GM12878 (cell line): Measurements from ENCODE around the gene HIKESHI. TPM values are rescaled to one million over a fixed set of nuclear protein-coding genes. Genes with fewer than 3 reads are reported as not detected.

Experiments
- ATAC-seq: fragments of 200-7000 bp; cut with Tn5 transposase; 3 replicates; pipeline ENCODE4 v1.9.1; 2020; ENCODE audit warnings: mild to moderate bottlenecking, moderate library complexity
- BruUV-seq: library from RNA; stranded (reverse); fragments of 400-500 nt; replicated peaks from 2 replicates; lab custom pipeline; 2021; lab: Mats Ljungman, UMichigan
- CTCF ChIA-PET: fragments of 300-600 bp; sonication (Branson Sonifier 250); formaldehyde crosslinking; extraction: SDS; loops from one replicate; lab custom pipeline; 2021; ENCODE audit warnings: inconsistent platforms; lab: Yijun Ruan, JAX
- POLR2A ChIA-PET: fragments of 350-600 bp; formaldehyde crosslinking; extraction: SDS; loops from one replicate; lab custom pipeline; 2021; ENCODE audit warnings: inconsistent platforms; lab: Charles Lee
- RAD21 ChIA-PET: fragments of 300-600 bp; sonication (Branson Sonifier 250); formaldehyde crosslinking; loops from one replicate; lab custom pipeline; 2023; ENCODE audit warnings: antibody characterized with exemption; ENCODE audit not compliant: unreplicated experiment; lab: Charles Lee
- SMC1A ChIA-PET: fragments of 300-600 bp; sonication (Branson Sonifier 250); formaldehyde crosslinking; loops from one replicate; lab custom pipeline; 2023; ENCODE audit not compliant: unreplicated experiment, uncharacterized antibody; lab: Charles Lee
- DNase-seq: peaks from one replicate; pipeline ENCODE4 v3.0.0-alpha.2; 2011; ENCODE audit warnings: low read depth, low spot score
- FAIRE-seq: peaks from 3 replicates; lab custom pipeline; 2011; peaks lifted over from hg19 to GRCh38; lab: Jason Lieb, UNC
- H2AFZ ChIP-seq: 2 replicates; pipeline ENCODE4 v1.6.0; 2011; ENCODE audit warnings: low read depth, low read length, control low read depth; ENCODE audit not compliant: control insufficient read depth
- H3K27ac ChIP-seq: 2 replicates; pipeline ENCODE4 v1.5.1; 2011; ENCODE audit warnings: control low read depth; ENCODE audit not compliant: control insufficient read depth, insufficient read depth
- H3K27me3 ChIP-seq, 2 experiments: replicated peaks in 1 of 2; 2 replicates each; pipeline versions ENCODE4 v1.6.0 to v1.6.1; 2011; ENCODE audit warnings: low read length in 1 of 2; ENCODE audit not compliant: control insufficient read depth in 2 of 2, insufficient read depth in 2 of 2
- H3K36me3 ChIP-seq, 2 experiments: 2 replicates each; pipeline ENCODE4 v1.5.1; 2011; ENCODE audit warnings: low read length in 1 of 2; ENCODE audit not compliant: control insufficient read depth in 2 of 2, insufficient read depth in 2 of 2
- H3K4me1 ChIP-seq: 2 replicates; pipeline ENCODE4 v1.6.1; 2011; ENCODE audit warnings: mild to moderate bottlenecking, low read length, moderate library complexity, mixed read lengths; ENCODE audit not compliant: control insufficient read depth, insufficient read depth
- H3K4me2 ChIP-seq: 2 replicates; pipeline ENCODE4 v1.6.0; 2011; ENCODE audit warnings: control low read depth; ENCODE audit not compliant: control insufficient read depth, insufficient read depth
- H3K4me3 ChIP-seq: fragments of 200-600 bp; sonication (generic); 2 replicates; pipeline ENCODE4 v1.5.1; 2016
- H3K79me2 ChIP-seq: 2 replicates; pipeline ENCODE4 v1.6.0; 2011; ENCODE audit warnings: low read length; ENCODE audit not compliant: control insufficient read depth, insufficient read depth
- H3K9ac ChIP-seq: 2 replicates; pipeline ENCODE4 v1.8.0; 2011; ENCODE audit warnings: low read length, control low read depth, mixed read lengths; ENCODE audit not compliant: control insufficient read depth, insufficient read depth
- H3K9me3 ChIP-seq: replicated peaks from 3 replicates; pipeline ENCODE4 v1.5.1; 2011; ENCODE audit warnings: mild to moderate bottlenecking, low read length; ENCODE audit not compliant: control insufficient read depth, insufficient read depth
- H4K20me1 ChIP-seq: 2 replicates; pipeline ENCODE4 v1.6.0; 2011; ENCODE audit not compliant: control insufficient read depth, insufficient read depth
- WGBS: methylation state at CpG from one replicate; pipeline ENCODE4 v1.1.6; 2016; ENCODE audit warnings: low lambda C conversion rate; ENCODE audit not compliant: insufficient replicate concordance, insufficient coverage; ENCODE audit errors: missing lambda C conversion rate; 5-methylcytosine and 5-hydroxymethylcytosine counted together
- in situ Hi-C: fragments of 300-500 bp; cut with MboI; formaldehyde crosslinking; loops from 9 replicates; pipeline ENCODE4 v1.14.3; 2018; ENCODE audit warnings: mixed read lengths
- intact Hi-C: fragments of 100-400 bp; cut with micrococcal nuclease; formaldehyde crosslinking; loops from one replicate; pipeline ENCODE4 v1.14.2; 2022; ENCODE audit not compliant: unreplicated experiment
- polyA plus RNA-seq, 11 experiments: library from polyadenylated mRNA; depleted of rRNA in 4 of 11; unstranded in 6 of 11; stranded (reverse) in 5 of 11; fragments of >200 nt; fragmentation: Nextera tagmentation in 4 of 11; fragmentation: Illumina TruSeq in 1 of 11; extraction: Ambion mirVana in 4 of 11; extraction: Trizol in 1 of 11; gene quantifications; 1 replicate in 1 of 11; 2 replicates in 10 of 11; pipeline versions ENCODE4 v1.2.1 to v1.2.3, GENCODE V29; 2011 to 2016; ENCODE audit warnings: inconsistent platforms in 2 of 11, missing spikeins in 2 of 11, low read depth in 1 of 11
- total RNA-seq, 4 experiments: library from RNA; depleted of rRNA in 3 of 4; stranded (reverse); fragments of >200 nt in 3 of 4; fragmentation: Illumina TruSeq in 1 of 4; extraction: Trizol in 1 of 4; gene quantifications; 2 replicates each; pipeline versions ENCODE4 v1.2.1 to v1.2.3, GENCODE V29; 2013 to 2021
- TF ChIP-seq, protein P1 (sequence below): fragments of 450-650 bp; IDR thresholded peaks from 2 replicates; pipeline ENCODE4 v1.6.1; 2016; ENCODE audit warnings: mild to moderate bottlenecking
- TF ChIP-seq, protein P2 (sequence below), 3 experiments: IDR thresholded peaks in 2 of 3; conservative IDR thresholded peaks in 1 of 3; 2 replicates each; pipeline ENCODE4 v1.5.1; 2011; ENCODE audit warnings: low read depth in 3 of 3, low read length in 3 of 3, mild to moderate bottlenecking in 3 of 3, control low read depth in 2 of 3, moderate library complexity in 2 of 3, inconsistent platforms in 1 of 3, mixed read lengths in 1 of 3; ENCODE audit not compliant: control insufficient read depth in 2 of 3, insufficient read depth in 1 of 3; ENCODE audit errors: extremely low read depth in 1 of 3

The HIKESHI gene
- total and polyA plus RNA-seq, 10 of the 15 experiments (the other 5 are each of a cell fraction or from before 2014, with no cell fraction given), result 42.3 to 228 (median 85.7) TPM

DNA sequence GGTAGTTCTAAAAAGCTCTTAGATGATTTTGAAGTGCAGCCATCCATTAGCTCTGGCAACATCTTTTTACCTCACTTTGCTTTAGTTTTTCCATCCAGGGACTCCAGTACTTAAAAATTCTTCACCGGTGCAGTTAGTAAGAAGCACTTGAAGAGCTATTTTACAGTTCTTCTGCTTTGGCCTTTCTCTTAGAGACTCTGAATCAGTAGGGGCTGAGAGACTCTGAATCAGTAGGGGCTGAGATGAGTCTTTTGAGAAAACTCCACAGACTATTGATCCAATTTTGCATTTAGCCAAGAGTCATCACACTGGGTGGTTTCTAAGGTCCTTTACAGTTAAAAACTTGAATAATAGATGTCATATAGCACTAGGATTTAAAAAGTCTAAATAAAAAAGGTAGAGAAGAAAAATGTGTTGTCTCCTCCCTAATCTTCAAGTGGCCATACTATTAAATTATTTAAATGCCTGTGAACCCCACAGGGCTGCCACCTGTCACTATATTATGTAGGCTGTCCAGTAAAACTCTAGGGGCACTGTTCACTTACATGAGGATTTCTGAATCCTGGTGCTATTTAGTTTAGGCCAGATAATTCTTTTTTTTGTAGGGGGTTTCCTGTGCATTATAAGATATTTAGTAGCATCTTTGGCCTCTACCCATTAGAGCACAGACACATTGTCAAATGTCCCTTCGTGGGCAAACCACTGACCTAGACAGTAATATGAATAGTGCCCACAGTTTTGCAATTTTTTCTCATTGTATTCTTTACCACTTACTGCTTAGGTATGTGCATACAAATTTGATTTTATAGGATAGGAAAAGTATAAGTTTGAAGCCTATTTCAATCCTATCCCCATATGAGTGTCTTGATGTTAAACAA is 26.3 kb upstream of the HIKESHI start:
- intact Hi-C loops (no loop called here), in situ Hi-C loops (no loop called here)
- Histone ChIP-seq H3K4me3 (no peak overlapping the region), H3K4me2 (no peak overlapping the region), H3K27ac (no peak overlapping the region; the same call in 1 of the 2 replicates), H3K9ac (no peak overlapping the region), H3K36me3 (peaks cover 2 to 41% of the 10 kb centered on the region in 2 experiments), H3K9me3 (peaks cover 2% of the 10 kb centered on the region; the same call in 2 of the 3 replicates), H3K79me2 (peaks cover 40% of the 10 kb centered on the region), H4K20me1 (no peaks in the 10 kb centered on the region), H3K4me1 (0 out of 2 replicates have a peak, but pooled peaks cover 3% of the 10 kb centered on the region), H2AFZ (no peak overlapping the region), H3K27me3 (no peaks in the 10 kb centered on the region)
- CTCF ChIA-PET, result interaction anchor here (0.7 to 1.9 kb wide), 8 partner anchors 9 to 235 kb away, joined by 3 to 9 read pairs (median 4); no protein-coding TSS in a partner anchor
- RAD21 ChIA-PET, result interaction anchor here (0.6 kb wide), 1 partner anchor 234 kb away, joined by 3 read pairs; no protein-coding TSS in a partner anchor
- SMC1A ChIA-PET, result interaction anchor here (1.4 to 2.0 kb wide), 4 partner anchors 12 to 234 kb away, joined by 3 to 7 read pairs (median 4); no protein-coding TSS in a partner anchor
- no peak for FAIRE-seq
- POLR2A ChIA-PET, result no interaction called here
- peak; percentile 82 for ATAC-seq
- WGBS, result 22% methylated on average over 2 of the region's 2 CpGs
- BruUV-seq, result no TSS peak
- DNase-seq, result no peak
- TF ChIP-seq, protein P1, sequence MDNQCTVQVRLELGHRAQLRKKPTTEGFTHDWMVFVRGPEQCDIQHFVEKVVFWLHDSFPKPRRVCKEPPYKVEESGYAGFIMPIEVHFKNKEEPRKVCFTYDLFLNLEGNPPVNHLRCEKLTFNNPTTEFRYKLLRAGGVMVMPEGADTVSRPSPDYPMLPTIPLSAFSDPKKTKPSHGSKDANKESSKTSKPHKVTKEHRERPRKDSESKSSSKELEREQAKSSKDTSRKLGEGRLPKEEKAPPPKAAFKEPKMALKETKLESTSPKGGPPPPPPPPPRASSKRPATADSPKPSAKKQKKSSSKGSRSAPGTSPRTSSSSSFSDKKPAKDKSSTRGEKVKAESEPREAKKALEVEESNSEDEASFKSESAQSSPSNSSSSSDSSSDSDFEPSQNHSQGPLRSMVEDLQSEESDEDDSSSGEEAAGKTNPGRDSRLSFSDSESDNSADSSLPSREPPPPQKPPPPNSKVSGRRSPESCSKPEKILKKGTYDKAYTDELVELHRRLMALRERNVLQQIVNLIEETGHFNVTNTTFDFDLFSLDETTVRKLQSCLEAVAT, result no peak
- TF ChIP-seq, protein P2, sequence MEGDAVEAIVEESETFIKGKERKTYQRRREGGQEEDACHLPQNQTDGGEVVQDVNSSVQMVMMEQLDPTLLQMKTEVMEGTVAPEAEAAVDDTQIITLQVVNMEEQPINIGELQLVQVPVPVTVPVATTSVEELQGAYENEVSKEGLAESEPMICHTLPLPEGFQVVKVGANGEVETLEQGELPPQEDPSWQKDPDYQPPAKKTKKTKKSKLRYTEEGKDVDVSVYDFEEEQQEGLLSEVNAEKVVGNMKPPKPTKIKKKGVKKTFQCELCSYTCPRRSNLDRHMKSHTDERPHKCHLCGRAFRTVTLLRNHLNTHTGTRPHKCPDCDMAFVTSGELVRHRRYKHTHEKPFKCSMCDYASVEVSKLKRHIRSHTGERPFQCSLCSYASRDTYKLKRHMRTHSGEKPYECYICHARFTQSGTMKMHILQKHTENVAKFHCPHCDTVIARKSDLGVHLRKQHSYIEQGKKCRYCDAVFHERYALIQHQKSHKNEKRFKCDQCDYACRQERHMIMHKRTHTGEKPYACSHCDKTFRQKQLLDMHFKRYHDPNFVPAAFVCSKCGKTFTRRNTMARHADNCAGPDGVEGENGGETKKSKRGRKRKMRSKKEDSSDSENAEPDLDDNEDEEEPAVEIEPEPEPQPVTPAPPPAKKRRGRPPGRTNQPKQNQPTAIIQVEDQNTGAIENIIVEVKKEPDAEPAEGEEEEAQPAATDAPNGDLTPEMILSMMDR (IDR thresholded peaks at IDR 0.05 in 2 of 3, conservative IDR thresholded peaks at IDR 0.05 in 1 of 3; ENCODE audit: control insufficient read depth in 2 of 3, extremely low read depth in 1 of 3, insufficient read depth in 1 of 3, low read depth in 3 of 3, low read length in 3 of 3), result peak in 1 of 3 experiments; percentile 24; a peak in 2 of 6 replicates
